Osteocyte (in vitro differentiated cells): Measurements from ENCODE around the gene MEMO1. TPM values are rescaled to one million over a fixed set of nuclear protein-coding genes. Genes with fewer than 3 reads are reported as not detected.

Experiments used
- DNase-seq: peaks from one replicate; pipeline ENCODE4 v3.0.0; 2021; ENCODE audit warnings: mixed read lengths; ENCODE audit not compliant: unreplicated experiment; ENCODE audit errors: extremely low spot score
- H3K27ac Mint-ChIP-seq: one replicate; pipeline ENCODE4 v1.8.0; 2021; ENCODE audit warnings: mild to moderate bottlenecking, mixed read lengths; ENCODE audit not compliant: unreplicated experiment
- H3K27me3 Mint-ChIP-seq: one replicate; pipeline ENCODE4 v1.8.0; 2021; ENCODE audit warnings: mixed read lengths; ENCODE audit not compliant: unreplicated experiment
- H3K36me3 Mint-ChIP-seq: one replicate; pipeline ENCODE4 v1.8.0; 2021; ENCODE audit warnings: mixed read lengths; ENCODE audit not compliant: unreplicated experiment
- H3K4me1 Mint-ChIP-seq: one replicate; pipeline ENCODE4 v1.8.0; 2021; ENCODE audit warnings: mixed read lengths; ENCODE audit not compliant: unreplicated experiment
- H3K4me3 Mint-ChIP-seq: one replicate; pipeline ENCODE4 v1.8.0; 2021; ENCODE audit warnings: mild to moderate bottlenecking, moderate library complexity, mixed read lengths; ENCODE audit not compliant: unreplicated experiment
- H3K9me3 Mint-ChIP-seq: one replicate; pipeline ENCODE4 v1.8.0; 2021; ENCODE audit warnings: mixed read lengths; ENCODE audit not compliant: unreplicated experiment
- CTCF ChIP-seq: fragments of 200-600 bp; sonication (generic); IDR thresholded peaks from 2 replicates; pipeline ENCODE4 v1.5.0; 2021; ENCODE audit warnings: antibody characterized with exemption, mild to moderate bottlenecking, moderate library complexity
- total RNA-seq: library from RNA; stranded (reverse); gene quantifications from 2 replicates; pipeline ENCODE4 v1.2.1, GENCODE V29; 2021

MEMO1 gene
- total RNA-seq, 1 donor from 2014 or later, result 48.1 TPM

DNA sequence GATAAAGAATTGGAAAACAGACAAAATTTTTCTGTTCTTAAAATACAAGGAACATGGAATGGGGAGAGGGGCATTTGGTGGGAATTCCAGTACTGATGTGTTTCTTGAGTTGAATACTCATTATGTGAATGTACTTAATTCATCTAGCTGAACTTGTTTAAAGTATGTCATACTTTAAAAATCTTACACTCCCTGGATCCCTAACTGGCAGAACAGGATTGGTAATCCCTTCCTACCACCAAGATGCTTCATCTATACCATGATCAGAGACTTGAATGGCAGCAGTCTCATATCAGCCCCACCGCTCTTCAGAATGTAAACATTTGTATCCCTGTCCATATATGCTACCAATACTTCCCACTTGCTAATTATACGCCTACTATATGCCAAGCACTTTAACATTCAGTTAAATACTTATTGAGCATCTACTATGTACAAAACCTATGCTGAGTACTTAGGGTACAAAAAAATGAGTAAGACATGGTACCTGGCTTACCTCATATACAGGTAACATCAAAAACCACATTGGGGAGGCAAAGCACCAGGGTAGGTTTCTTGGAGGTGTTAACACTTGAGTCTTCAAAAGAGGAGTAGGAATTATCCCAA is 5.3 kb downstream of the MEMO1 start:
- TF ChIP-seq CTCF, result no peak
- H3K27me3 Mint-ChIP-seq, result no peaks in the 10 kb centered on the region
- no peak overlapping the region for H3K4me3 Mint-ChIP-seq

GRCh38 chr2:32003791-32004190 is 7.0 kb downstream of the MEMO1 start:
- no peak for TF ChIP-seq CTCF
- H3K36me3 Mint-ChIP-seq, result peaks cover 1% of the 10 kb centered on the region
- no peaks in the 10 kb centered on the region for H3K9me3 Mint-ChIP-seq
- H3K27ac Mint-ChIP-seq, result no peak overlapping the region
- no peak overlapping the region for H3K4me3 Mint-ChIP-seq
- no peaks in the 10 kb centered on the region for H3K27me3 Mint-ChIP-seq
- DNase-seq, result no peak
- peaks cover 34% of the 10 kb centered on the region for H3K4me1 Mint-ChIP-seq

More for the DNA sequence above, 5.3 kb downstream of the MEMO1 start:
- no peaks in the 10 kb centered on the region for H3K9me3 Mint-ChIP-seq
- no peak for DNase-seq
- peaks cover 1% of the 10 kb centered on the region for H3K36me3 Mint-ChIP-seq
- H3K4me1 Mint-ChIP-seq, result peaks cover 32% of the 10 kb centered on the region
- H3K27ac Mint-ChIP-seq, result no peak overlapping the region

GRCh38 chr2:32002406-32002805 is 8.4 kb downstream of the MEMO1 start:
- Mint-ChIP-seq H3K36me3 (peaks cover 1% of the 10 kb centered on the region), H3K9me3 (no peaks in the 10 kb centered on the region), H3K27me3 (no peaks in the 10 kb centered on the region), H3K4me1 (peaks cover 31% of the 10 kb centered on the region), H3K4me3 (no peak overlapping the region), H3K27ac (no peak overlapping the region)
- TF ChIP-seq CTCF, result no peak
- DNase-seq, result no peak

GRCh38 chr2:31999438-31999837 is 11.4 kb downstream of the MEMO1 start:
- Mint-ChIP-seq H3K4me1 (peaks cover 31% of the 10 kb centered on the region), H3K27me3 (no peaks in the 10 kb centered on the region), H3K4me3 (no peak overlapping the region), H3K27ac (no peak overlapping the region), H3K36me3 (no peaks in the 10 kb centered on the region), H3K9me3 (no peaks in the 10 kb centered on the region)
- no peak for TF ChIP-seq CTCF
- DNase-seq, result no peak

DNA sequence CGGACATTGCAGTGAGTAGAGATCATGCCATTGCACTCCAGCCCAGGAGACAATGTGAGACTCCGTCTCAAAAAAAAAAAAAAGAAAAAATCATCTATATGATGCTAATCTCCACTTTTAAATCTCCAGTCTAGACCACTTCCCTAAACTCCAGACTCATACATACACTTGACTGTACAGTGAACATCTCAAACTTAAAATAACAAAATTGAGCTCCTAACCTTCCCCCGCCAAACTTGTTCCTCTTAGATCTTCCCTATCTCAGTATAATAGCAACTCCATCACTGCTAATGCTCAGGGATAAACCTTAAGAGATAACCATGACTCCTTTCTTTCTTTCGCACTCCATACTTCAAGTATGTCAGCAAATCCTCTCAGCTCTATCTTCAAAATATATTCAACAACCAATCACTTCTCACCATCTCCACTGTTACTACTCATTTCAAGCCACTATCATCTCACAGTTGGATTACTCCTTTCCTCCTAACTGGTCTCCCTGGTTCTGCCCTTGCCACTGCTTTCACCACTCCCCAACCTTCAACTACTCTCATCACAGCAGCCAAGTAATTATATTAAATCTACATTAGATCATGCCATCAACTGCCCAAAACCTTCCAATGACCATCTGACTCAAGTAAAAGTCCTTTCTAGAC is 12.0 kb downstream of the MEMO1 start:
- Mint-ChIP-seq H3K36me3 (no peaks in the 10 kb centered on the region), H3K4me3 (no peak overlapping the region), H3K9me3 (no peaks in the 10 kb centered on the region), H3K27ac (no peak overlapping the region), H3K4me1 (peaks cover 29% of the 10 kb centered on the region), H3K27me3 (no peaks in the 10 kb centered on the region)
- no peak for DNase-seq
- no peak for TF ChIP-seq CTCF
